GM18505 (cell line): ENCODE data around the gene EPM2AIP1.
"Not testable (repeated sequence)": the region's sequence is repeated elsewhere in the genome, so short reads cannot be mapped to it uniquely, and the experiment has no call there.

Source experiments
- ATAC-seq: cut with Tn5 transposase; IDR thresholded peaks from one replicate; pipeline ENCODE4 v1.9.1; 2021; ENCODE audit not compliant: unreplicated experiment
- POLR2A ChIP-seq: IDR thresholded peaks from 4 replicates; pipeline ENCODE4 v1.6.1; 2011; ENCODE audit warnings: borderline replicate concordance; ENCODE audit not compliant: insufficient read depth, insufficient read length; ENCODE audit errors: extremely low read depth

The EPM2AIP1 gene

DNA sequence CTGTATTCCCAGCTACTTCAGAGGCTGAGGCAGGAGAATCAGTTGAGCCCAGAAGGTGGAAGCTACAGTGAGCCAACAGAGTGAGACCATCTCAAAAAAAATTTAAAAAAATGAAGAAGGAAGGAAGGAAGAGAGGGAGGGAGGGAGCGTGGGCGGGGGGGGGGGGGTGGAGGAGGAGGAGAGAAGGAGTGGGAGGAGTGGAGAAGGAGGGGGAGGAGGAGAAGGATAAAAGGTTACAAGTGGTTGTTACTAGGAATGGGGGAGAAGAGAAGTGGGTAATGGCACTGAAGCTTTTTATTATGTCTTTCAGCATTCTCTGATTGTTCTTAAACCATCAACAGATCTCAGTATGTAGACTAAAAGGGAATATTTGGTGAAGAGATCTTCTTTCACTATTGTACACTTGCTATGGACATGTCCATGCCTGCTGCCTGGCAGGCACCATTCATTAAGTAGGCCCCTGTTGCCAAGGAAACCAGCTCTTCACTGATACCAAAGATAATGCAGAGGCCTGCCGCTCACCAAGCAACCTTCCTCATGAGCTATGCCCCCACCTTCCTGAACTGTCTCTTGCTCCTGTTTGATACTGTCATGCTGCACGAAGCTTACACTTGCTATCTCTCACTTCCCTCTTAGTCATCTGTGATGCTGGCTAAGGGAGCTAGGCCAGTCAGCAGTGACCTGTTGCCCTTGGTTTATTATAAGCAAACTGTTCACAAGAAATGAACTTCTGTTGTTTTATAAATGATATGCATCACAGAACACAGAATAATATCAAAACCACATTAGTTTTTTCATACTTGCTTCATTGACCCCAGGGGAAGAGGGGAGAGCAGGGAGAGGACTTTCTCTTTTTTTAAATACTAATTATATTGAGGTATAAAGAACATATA lies 23.1 kb downstream of the EPM2AIP1 start:
- peak; percentile 100 for ATAC-seq
- no peak for TF ChIP-seq POLR2A

- TF ChIP-seq POLR2A = no peak
- ATAC-seq = no peak
These were observed 23.8 kb downstream of the EPM2AIP1 start for GRCh38 chr3:36969085-36969484.

- no peak for TF ChIP-seq POLR2A
These were observed 27.5 kb downstream of the EPM2AIP1 start for GRCh38 chr3:36965440-36965839.

DNA sequence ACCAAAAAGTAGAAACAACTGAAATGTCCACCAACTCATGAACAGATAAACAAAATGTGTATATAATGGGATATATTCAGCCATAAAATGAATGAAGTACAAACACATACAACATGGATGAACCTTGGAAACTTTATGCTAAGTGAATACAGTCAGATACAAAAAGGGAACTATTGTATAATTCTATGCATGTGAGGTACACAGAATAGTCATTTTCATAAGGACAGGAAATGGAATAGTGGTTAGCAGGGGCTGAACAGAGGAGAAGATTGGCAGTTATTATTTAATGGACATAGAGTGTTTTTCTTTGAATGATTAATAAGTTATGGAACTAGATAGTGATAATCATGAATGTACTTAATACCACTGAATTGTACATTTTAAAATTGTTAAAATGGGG lies 28.1 kb downstream of the EPM2AIP1 start:
- ATAC-seq = no peak
- TF ChIP-seq POLR2A = no peak

More at GRCh38 chr3:36965440-36965839, 27.5 kb downstream of the EPM2AIP1 start:
- no peak for ATAC-seq

DNA sequence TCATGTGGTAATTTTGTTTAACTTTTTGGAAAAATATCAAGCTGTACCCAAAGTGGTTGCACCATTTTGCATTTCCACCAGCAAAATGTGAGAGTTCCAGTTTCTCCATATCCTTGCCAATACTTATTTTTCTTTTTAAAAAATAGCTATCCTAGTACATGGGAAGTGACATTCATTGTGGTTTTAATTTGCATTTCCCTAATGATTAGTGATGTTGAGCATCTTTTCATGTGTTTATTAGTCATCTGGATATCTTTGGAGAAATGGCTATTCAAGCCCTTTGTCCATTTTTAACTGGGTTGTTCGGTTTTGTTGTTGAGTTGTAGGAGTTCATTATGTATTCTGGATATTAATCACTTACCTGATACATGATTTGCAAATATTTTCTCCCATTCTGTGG lies 28.6 kb downstream of the EPM2AIP1 start:
- no peak for TF ChIP-seq POLR2A
- ATAC-seq = no peak

- ATAC-seq = not testable (repeated sequence)
These were observed 29.9 kb downstream of the EPM2AIP1 start for GRCh38 chr3:36963008-36963407.

GRCh38 chr3:36960502-36960901 lies 32.4 kb downstream of the EPM2AIP1 start:
- no peak for ATAC-seq
- TF ChIP-seq POLR2A = no peak

GRCh38 chr3:36959821-36960220 lies 33.1 kb downstream of the EPM2AIP1 start:
- no peak for TF ChIP-seq POLR2A
- no peak for ATAC-seq

- no peak for ATAC-seq
- TF ChIP-seq POLR2A = no peak
These were observed 34.9 kb downstream of the EPM2AIP1 start for GRCh38 chr3:36957862-36958686.

- TF ChIP-seq POLR2A = no peak
- no peak for ATAC-seq
These were observed 35.9 kb downstream of the EPM2AIP1 start for GRCh38 chr3:36957063-36957462.

DNA sequence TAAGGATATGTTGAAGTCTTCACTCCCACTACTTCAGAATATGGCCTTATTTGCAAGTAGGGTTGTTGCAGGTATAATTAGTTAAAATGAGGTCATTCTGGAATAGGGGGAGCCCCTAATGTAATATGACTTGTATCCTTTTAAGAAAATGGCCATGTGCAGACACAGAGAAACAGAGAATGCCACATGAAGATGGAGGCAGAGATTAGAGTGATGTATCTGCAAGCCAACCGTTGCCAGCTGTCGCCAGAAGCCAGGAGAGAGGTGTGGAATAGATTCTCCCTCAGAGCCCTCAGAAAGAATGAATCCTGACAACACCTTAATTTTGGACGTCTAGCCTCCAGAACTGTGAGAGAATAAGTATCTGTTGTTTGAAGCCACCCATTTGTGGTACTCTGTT lies 36.8 kb downstream of the EPM2AIP1 start:
- no peak for TF ChIP-seq POLR2A
- no peak for ATAC-seq

DNA sequence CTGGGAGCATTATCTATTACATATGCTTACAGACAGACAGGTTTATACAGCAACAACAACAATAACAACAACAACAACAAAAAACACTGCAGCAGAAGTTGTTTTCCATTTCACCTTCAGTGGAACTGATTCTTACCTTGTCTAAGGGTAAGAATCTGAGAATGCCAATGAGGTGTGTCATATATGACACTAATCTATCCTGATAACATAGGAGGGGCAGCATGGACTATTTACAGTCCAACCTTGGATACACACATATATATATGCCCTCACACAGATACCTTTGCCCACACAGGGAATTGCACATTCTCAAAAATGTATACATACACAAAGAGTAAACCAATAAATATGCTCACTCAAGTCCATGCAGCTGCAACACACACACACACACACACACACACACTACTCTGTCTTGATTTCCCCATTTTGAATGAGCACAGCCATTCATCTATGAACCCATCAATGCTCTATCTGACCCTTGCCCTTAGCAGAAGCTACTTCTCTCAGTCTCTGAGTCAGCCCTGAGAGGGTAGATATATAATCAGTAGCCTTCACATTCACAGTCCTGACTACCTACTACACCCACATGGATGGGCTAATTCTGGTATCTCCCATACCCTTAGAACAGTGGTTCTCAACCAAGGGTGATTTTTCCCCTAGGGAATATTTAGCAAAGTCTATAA lies 38.3 kb downstream of the EPM2AIP1 start:
- ATAC-seq = no peak
- no peak for TF ChIP-seq POLR2A

DNA sequence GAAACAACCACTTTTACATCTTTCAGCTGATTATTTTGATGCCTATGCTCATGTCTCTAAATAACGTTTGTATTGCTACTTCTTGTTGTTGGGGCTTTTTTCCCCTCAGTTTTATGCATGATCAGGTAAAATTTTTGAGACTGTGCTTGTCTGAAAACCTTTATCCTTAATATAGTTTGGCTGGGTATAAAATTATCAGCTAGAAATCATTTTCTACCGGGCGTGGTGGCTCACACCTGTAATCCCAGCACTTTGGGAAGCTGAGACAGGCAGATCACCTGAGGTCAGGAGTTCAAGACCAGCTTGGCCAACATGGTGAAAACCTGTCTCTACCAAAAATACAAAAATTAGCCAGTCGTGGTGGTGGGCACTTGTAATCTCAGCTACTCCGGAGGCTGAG lies 45.1 kb downstream of the EPM2AIP1 start:
- ATAC-seq = not testable (repeated sequence)
